GM18873 (cell line): Measurements from ENCODE around the gene POLR3F.

ENCODE experiments used
- ATAC-seq: cut with Tn5 transposase; IDR thresholded peaks from one replicate; pipeline ENCODE4 v1.9.1; 2021; ENCODE audit warnings: mild to moderate bottlenecking, moderate library complexity, moderate number of reproducible peaks; ENCODE audit not compliant: unreplicated experiment, low FRiP score

POLR3F gene, protein sequence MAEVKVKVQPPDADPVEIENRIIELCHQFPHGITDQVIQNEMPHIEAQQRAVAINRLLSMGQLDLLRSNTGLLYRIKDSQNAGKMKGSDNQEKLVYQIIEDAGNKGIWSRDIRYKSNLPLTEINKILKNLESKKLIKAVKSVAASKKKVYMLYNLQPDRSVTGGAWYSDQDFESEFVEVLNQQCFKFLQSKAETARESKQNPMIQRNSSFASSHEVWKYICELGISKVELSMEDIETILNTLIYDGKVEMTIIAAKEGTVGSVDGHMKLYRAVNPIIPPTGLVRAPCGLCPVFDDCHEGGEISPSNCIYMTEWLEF

DNA sequence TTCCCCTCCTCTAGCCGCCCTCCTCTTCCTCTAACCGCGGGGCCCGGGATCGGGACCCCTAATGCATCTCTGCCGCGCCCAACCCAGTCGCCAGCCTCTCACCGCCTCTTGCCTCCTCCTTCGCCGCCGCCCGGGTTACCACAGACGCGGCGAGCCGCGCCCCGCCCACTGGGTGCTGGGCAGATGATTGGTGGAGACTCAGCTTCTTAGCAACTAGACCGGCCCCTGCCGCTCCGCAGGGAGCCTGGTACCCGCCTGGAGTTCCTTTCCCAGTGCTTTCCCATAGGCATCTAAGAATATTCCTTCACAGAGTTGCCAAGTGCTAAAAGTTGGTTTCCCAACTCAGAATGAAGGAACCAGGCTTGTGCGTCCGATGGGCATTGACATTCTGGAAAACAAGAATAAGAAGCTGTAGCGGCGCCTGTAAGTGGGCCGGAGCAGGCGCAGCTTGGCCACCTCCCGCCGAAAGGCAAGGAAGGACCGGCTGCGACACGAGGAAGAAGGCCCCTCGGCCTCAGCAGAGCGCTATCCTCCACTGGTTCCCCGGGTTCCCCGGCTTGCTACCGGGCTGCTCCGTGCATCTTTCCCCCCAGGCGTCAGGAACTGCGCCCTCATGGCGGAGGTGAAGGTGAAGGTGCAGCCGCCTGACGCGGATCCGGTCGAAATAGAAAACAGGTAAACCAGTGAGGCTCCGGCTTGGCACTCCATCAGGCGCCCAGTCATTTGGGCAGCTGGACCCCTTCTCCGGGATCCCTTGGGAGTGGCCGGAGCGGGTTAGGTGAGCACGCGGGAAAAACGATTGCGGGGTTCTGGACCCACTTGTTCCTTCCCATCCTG, at the start of gene POLR3F, which contains the start of gene DZANK1:
Gene POLR3F (plus strand): TSS at position 497 of the 837 bp plus-strand sequence. CDS start 117 bp downstream, at position 614.
Gene DZANK1 (minus strand): TSS at position 137 of the 837 bp plus-strand sequence. CDS start 1,672 bp downstream, outside the sequence.
- peak; percentile 94 for ATAC-seq

DNA sequence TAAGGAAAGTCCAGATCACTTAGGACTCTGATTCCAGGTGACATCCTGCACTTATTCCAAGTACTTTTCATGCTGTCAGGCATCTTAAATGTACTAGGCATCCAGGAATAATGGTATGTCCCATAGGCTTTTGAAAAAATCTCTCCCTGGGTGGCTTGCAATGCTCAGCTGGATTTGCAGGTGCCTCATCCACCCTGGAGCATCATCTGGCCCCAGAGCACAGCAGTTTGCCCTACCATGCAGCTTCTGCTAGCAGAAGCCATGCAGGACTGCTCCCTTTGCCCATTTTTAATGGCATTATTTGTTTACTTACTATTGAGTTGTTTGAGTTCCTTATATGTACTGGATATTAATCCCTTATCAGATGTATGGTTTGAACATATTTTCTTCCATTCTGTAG, 45.6 kb upstream of the POLR3F start:
- ATAC-seq = no peak

GRCh38 chr20:18427214-18427613, 40.0 kb upstream of the POLR3F start:
- ATAC-seq = no peak

- no peak for ATAC-seq
Measured at GRCh38 chr20:18428490-18429173, 38.6 kb upstream of the POLR3F start.

DNA sequence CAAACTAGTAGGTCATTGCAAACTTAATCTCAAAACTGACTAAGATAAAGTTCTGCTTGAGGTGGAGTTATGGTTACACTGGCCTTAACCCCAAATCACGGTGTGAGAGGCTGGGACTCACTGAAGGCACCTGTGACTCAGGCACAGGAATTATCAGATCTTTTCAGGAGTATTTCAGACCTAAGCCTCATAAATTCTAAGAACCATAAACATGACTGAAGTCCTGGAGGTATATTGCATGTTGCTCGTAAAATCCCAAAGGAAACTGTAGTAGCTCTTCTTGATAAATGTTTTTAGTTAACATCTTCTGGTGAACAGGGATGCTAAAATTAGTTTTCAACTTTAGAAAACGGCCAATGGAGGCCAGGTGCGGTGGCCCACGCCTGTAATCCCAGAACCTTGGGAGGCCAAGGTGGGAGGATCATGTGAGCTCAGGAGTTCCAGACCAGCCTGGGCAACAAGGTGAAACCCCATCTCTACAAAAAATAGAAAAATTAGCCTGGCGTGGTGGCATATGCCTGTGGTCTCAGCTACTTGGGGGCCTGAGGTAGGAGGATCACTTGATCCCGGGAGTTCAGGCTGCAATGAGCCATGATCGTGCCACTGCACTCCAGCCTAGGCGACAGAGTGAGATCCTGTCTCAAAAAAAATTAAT, 36.9 kb upstream of the POLR3F start:
- ATAC-seq = no peak

GRCh38 chr20:18431206-18431605, 36.0 kb upstream of the POLR3F start:
- no peak for ATAC-seq

- no peak for ATAC-seq
Measured at GRCh38 chr20:18436847-18437246, 30.3 kb upstream of the POLR3F start.

- ATAC-seq = no peak
Measured at GRCh38 chr20:18440403-18440802, 26.8 kb upstream of the POLR3F start.

- ATAC-seq = no peak
Measured at GRCh38 chr20:18443886-18444285, 23.3 kb upstream of the POLR3F start.

DNA sequence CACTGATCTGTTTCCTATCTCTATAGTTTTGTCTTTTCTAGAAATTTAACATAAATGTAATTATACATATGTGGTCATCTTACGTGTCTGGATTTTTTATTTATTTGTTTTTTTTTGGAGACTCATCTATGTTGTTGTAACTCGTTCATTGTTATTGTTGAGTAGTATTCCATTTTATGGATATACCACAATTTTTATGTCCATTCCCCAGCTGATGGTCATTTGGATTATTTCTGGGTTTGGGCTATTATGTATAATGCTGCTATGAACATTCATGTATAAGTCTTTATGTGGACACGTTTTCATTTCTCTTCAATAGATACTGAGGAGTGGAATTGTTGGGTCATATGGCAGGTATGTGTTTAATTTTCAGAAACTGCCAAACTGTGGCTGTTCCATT, 10.6 kb upstream of the POLR3F start:
- ATAC-seq = no peak

GRCh38 chr20:18465536-18466200, 1.5 kb upstream of the POLR3F start:
- no peak for ATAC-seq

GRCh38 chr20:18466574-18466893, 656 bp upstream of the POLR3F start:
- no peak for ATAC-seq

DNA sequence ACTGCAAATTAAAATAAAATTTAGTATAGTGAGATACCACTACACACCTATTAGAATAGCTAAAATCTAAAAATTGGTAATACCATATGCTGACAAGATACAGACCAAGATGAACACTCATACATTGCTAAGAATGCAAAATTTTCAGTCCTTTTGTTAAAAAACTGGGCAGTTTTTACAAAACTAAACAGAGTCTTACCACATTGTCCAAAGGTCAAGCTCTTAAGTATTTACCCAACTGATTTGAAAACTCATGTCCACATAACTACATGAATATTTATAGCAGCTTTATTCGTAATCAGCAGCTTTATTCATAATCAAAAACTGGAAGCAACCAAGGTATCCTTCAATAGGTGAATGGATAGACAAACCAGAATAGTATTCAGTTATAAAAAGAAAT, 10.0 kb downstream of the POLR3F start:
- ATAC-seq = no peak

DNA sequence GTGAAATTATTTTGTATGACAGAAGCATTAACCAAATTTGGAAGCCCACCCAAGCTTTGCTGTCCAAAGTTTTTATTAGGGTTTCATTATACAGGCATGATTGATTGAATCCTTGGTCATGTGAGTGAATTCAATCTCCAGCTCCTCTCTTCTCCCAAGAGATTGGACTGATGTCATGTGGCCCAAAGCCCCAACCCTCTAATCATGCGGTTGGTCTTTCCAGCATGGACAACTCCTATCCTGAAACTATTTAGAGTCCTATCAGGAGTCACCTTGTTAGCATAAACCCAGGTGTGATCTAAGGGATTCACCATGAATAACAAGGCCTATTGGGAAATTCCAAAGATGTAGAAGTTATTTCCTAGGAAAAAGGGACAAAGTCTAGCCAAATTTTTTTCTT, 10.6 kb downstream of the POLR3F start:
- ATAC-seq = no peak

GRCh38 chr20:18481596-18481995, 14.4 kb downstream of the POLR3F start:
- ATAC-seq = no peak

DNA sequence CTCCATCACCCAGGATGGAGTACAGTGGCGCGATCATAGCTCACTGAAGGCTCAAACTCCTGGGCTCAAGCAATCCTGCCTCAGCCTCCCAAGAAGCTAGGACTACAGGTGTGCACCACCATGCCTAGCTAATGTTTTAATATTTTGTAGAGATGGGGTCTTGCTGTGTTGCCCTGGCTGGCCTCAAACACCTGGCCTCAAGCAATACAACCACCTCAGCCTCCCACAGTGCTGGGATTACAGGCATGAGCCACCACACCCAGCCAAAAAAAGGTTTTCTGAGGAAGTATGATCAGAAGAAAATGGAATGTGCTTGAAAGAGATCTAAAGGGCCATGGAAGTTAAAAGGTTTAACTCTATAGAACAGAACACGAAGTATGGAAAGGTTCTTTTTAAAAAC, 21.1 kb downstream of the POLR3F start:
- ATAC-seq = no peak

GRCh38 chr20:18496042-18496441, 28.9 kb downstream of the POLR3F start:
- no peak for ATAC-seq

DNA sequence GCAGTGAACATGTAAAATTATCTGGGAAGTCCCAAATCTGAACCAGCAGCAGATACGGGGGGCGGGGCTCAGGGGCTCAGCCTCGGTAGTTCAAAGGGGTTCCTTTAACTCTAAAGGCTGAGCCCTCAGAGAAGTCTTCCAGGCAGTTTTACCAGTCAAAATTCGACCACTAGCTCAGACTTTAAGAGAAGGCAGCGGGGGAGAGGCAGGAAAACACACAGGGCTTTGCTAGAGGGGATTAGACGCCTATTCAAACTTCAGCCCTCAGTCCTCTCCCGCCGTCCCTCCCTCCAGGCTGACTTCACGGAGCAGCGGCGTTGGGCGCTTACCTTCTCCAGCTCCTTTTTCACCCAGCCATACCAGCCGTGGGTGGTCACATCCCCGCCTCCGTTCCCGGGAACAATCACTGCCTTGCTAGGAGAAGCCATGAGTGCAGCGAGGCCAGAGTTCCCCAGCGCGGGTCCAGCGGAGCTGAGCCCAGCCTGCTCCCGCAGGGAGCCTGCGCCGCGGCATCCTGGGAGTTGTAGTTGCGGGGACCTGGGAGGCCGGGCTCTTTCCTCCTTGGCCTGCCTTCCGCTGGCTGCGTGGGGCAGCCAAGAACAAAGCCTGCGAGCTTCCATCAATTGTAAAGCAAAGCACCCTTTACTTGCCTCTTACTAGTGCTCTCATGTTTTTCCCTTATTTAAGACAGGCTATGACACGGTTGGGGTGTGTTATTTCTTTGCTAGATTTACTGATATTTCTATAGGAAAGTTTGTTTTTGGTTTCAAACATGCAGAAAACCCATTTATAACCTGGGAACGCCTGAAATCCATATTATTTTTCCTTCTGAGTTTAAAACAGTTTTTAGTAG, 29.8 kb downstream of the POLR3F start, which contains the start of gene RBBP9:
Gene RBBP9 (minus strand): TSS at position 486 of the 853 bp plus-strand sequence. CDS start 58 bp downstream, at position 428.
- ATAC-seq = peak; percentile 94

GRCh38 chr20:18497603-18498002, 30.4 kb downstream of the POLR3F start:
- no peak for ATAC-seq
